Gastrocnemius medialis (tissue), 4 donors: ENCODE results near the gene MBNL1. TPM values are rescaled to one million over a fixed set of nuclear protein-coding genes. Genes with fewer than 3 reads are reported as not detected.

Experiments used
- ATAC-seq, 2 donors: fragments of 150-250 bp; one replicate each; pipeline ENCODE4 v1.9.1; 2016
- DNase-seq, 2 donors: peaks; one replicate each; pipeline ENCODE4 v3.0.0-alpha.2; 2019
- H3K27ac ChIP-seq, 4 donors: fragments of 200-600 bp; sonication (generic); 1 replicate in 1 of 4; 2 replicates in 3 of 4; pipeline ENCODE4 v1.5.1; 2016 to 2018; ENCODE audit warnings: mild to moderate bottlenecking in 2 of 4, moderate library complexity in 1 of 4
- H3K27me3 ChIP-seq, 3 donors: fragments of 200-600 bp; sonication (generic) in 2 of 3; 1 replicate in 1 of 3; 2 replicates in 2 of 3; pipeline versions ENCODE4 v1.5.1 to v1.6.0; 2016 to 2019; ENCODE audit warnings: mild to moderate bottlenecking in 1 of 3, moderate library complexity in 1 of 3
- H3K36me3 ChIP-seq, 2 donors: fragments of 200-600 bp; sonication (generic) in 1 of 2; one replicate each; pipeline ENCODE4 v1.5.1; 2017 to 2018
- H3K4me1 ChIP-seq, 2 donors: fragments of 200-600 bp; sonication (generic) in 1 of 2; one replicate each; pipeline ENCODE4 v1.5.1; 2016 to 2017; ENCODE audit warnings: mild to moderate bottlenecking in 2 of 2
- H3K4me3 ChIP-seq, 4 donors: fragments of 200-600 bp; sonication (generic) in 3 of 4; 1 replicate in 1 of 4; 2 replicates in 3 of 4; pipeline ENCODE4 v1.5.1; 2016 to 2019; ENCODE audit warnings: mild to moderate bottlenecking in 2 of 4
- H3K9me3 ChIP-seq, 3 donors: fragments of 200-600 bp; sonication (generic) in 2 of 3; 1 replicate in 1 of 3; 2 replicates in 2 of 3; pipeline ENCODE4 v1.5.1; 2016 to 2019
- POLR2A ChIP-seq, 2 donors: fragments of 450-650 bp; IDR thresholded peaks; one replicate each; pipeline ENCODE4 v1.6.1; 2017; ENCODE audit warnings: antibody characterized with exemption in 2 of 2, mild to moderate bottlenecking in 2 of 2, moderate library complexity in 2 of 2
- in situ Hi-C, 4 donors: fragments of 200-750 bp; cut with MboI; loops; one replicate each; pipeline versions ENCODE4 v1.15.0 to v1.8.0; 2017; ENCODE audit warnings: low sequenced_read_pairs in 4 of 4
- intact Hi-C: fragments of 100-400 bp; cut with DNase I; formaldehyde crosslinking; loops from one replicate; pipeline ENCODE4 v1.15.1; 2023; ENCODE audit warnings: low total_unique reads
- total RNA-seq, 4 donors: library from RNA; depleted of rRNA; stranded (reverse); fragments of >200 nt; gene quantifications; one replicate each; pipeline versions ENCODE4 v1.1.0 to v1.2.3, GENCODE V29; 2016
- TF ChIP-seq, protein P1 (sequence below), 5 experiments: fragments of 450-650 bp in 3 of 5; fragments of 200-600 bp in 2 of 5; sonication (generic) in 2 of 5; IDR thresholded peaks in 4 of 5; conservative IDR thresholded peaks in 1 of 5; 1 replicate in 4 of 5; 2 replicates in 1 of 5; pipeline ENCODE4 v1.5.1; 2016 to 2019; ENCODE audit warnings: antibody characterized with exemption in 5 of 5, mild to moderate bottlenecking in 3 of 5, moderate library complexity in 3 of 5

Gene MBNL1
- total RNA-seq, 4 donors from 2014 or later, result 519 to 597 (median 557) TPM

GRCh38 chr3:152244517-152244888 is 24.2 kb upstream of the MBNL1 start:
- ATAC-seq, result no peak
- H3K4me1 ChIP-seq, result peaks cover 0 to 5% of the 10 kb centered on the region in 2 donors

DNA sequence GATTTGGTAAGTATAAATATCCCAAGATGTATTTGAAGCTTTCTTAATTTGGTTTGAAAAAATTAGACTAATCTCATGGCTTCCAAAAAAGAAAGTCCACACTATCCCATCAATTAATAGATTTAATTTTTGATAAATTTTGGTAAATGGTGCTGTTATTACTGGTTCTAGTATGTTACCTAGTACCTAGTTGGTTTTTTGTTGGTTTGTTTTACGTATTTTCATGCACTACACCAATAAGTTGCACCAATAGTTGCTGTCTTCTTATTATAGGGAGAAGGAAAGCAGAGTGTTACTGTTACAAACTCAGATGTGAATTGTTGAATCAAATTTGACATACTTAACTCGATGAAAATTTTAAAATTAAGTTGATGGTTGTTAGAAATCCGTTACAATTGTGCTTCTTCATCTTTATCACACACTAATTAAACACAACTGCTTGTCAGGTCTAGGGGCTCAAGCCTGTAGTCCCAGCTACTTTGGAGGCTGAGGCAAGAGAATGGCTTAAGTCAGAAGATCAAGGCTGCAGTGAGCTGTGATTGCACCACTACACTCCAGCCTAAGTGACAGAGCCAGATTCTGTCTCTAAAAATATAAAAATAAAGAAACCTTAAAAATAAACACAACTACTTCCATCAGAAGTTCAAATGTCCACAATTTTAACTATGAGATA is 23.1 kb upstream of the MBNL1 start:
- ATAC-seq (no peak), DNase-seq (no peak)
- Histone ChIP-seq H3K27me3 (no peaks in the 10 kb centered on the region), H3K9me3 (no peaks in the 10 kb centered on the region), H3K36me3 (no peaks in the 10 kb centered on the region), H3K4me1 (no peaks in the 10 kb centered on the region), H3K27ac (no peak overlapping the region), H3K4me3 (no peak overlapping the region)
- intact Hi-C loops (no loop called here), in situ Hi-C loops (no loop called here)
- TF ChIP-seq POLR2A (IDR thresholded peaks at IDR 0.05), result no peak
- TF ChIP-seq, protein P1, sequence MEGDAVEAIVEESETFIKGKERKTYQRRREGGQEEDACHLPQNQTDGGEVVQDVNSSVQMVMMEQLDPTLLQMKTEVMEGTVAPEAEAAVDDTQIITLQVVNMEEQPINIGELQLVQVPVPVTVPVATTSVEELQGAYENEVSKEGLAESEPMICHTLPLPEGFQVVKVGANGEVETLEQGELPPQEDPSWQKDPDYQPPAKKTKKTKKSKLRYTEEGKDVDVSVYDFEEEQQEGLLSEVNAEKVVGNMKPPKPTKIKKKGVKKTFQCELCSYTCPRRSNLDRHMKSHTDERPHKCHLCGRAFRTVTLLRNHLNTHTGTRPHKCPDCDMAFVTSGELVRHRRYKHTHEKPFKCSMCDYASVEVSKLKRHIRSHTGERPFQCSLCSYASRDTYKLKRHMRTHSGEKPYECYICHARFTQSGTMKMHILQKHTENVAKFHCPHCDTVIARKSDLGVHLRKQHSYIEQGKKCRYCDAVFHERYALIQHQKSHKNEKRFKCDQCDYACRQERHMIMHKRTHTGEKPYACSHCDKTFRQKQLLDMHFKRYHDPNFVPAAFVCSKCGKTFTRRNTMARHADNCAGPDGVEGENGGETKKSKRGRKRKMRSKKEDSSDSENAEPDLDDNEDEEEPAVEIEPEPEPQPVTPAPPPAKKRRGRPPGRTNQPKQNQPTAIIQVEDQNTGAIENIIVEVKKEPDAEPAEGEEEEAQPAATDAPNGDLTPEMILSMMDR (IDR thresholded peaks at IDR 0.05 in 4 of 5, conservative IDR thresholded peaks at IDR 0.05 in 1 of 5), result no peak

More at GRCh38 chr3:152244517-152244888, 24.2 kb upstream of the MBNL1 start:
- H3K27ac ChIP-seq, result no peak overlapping the region
- DNase-seq, result no peak
- no peaks in the 10 kb centered on the region for H3K36me3 ChIP-seq
- H3K9me3 ChIP-seq, result no peaks in the 10 kb centered on the region
- H3K27me3 ChIP-seq, result no peaks in the 10 kb centered on the region
- TF ChIP-seq, protein P1 (IDR thresholded peaks at IDR 0.05 in 4 of 5, conservative IDR thresholded peaks at IDR 0.05 in 1 of 5), result no peak
- no peak for TF ChIP-seq POLR2A (IDR thresholded peaks at IDR 0.05)
- no peak overlapping the region for H3K4me3 ChIP-seq
- intact Hi-C loops, result no loop called here
- in situ Hi-C loops, result no loop called here

- Histone ChIP-seq H3K36me3 (no peaks in the 10 kb centered on the region), H3K27ac (no peak overlapping the region), H3K4me1 (peaks cover 0 to 4% of the 10 kb centered on the region in 2 donors), H3K27me3 (no peaks in the 10 kb centered on the region), H3K9me3 (no peaks in the 10 kb centered on the region), H3K4me3 (no peak overlapping the region)
- intact Hi-C loops, result loop anchor here (10.0 kb wide), 1 partner anchor 303 kb away; no protein-coding TSS in a partner anchor
- DNase-seq (no peak), ATAC-seq (no peak)
- TF ChIP-seq, protein P1 (IDR thresholded peaks at IDR 0.05 in 4 of 5, conservative IDR thresholded peaks at IDR 0.05 in 1 of 5), result no peak
- no peak for TF ChIP-seq POLR2A (IDR thresholded peaks at IDR 0.05)
- in situ Hi-C loops, result loop anchor here in 1 of 4 donors (25.0 kb wide), 1 partner anchor 185 kb away; no protein-coding TSS in a partner anchor
These were observed 16.8 kb upstream of the MBNL1 start for GRCh38 chr3:152251916-152252315.

GRCh38 chr3:152252755-152253154 is 16.0 kb upstream of the MBNL1 start:
- ATAC-seq, result no peak
- DNase-seq, result no peak
- in situ Hi-C loops, result loop anchor here in 1 of 4 donors (25.0 kb wide), 1 partner anchor 185 kb away; no protein-coding TSS in a partner anchor
- intact Hi-C loops, result loop anchor here (10.0 kb wide), 1 partner anchor 302 kb away; no protein-coding TSS in a partner anchor
- no peak overlapping the region for H3K27ac ChIP-seq
- no peaks in the 10 kb centered on the region for H3K9me3 ChIP-seq
- no peak overlapping the region for H3K4me3 ChIP-seq
- H3K36me3 ChIP-seq, result no peaks in the 10 kb centered on the region
- peaks cover under 1 to 4% of the 10 kb centered on the region in 2 donors for H3K4me1 ChIP-seq
- no peak for TF ChIP-seq POLR2A (IDR thresholded peaks at IDR 0.05)
- TF ChIP-seq, protein P1 (IDR thresholded peaks at IDR 0.05 in 4 of 5, conservative IDR thresholded peaks at IDR 0.05 in 1 of 5), result no peak
- no peaks in the 10 kb centered on the region for H3K27me3 ChIP-seq
